Neural crest cell (in vitro differentiated cells): ENCODE measurements around the gene RBPMS2. TPM values are rescaled to one million over a fixed set of nuclear protein-coding genes. Genes with fewer than 3 reads are reported as not detected.
A peak's percentile ranks its signal among the peaks of the same experiment; 100 is the strongest.

ENCODE experiments used
- DNase-seq: peaks from one replicate; pipeline ENCODE4 v3.0.0; 2021; ENCODE audit warnings: low read depth, mixed read lengths, low spot score
- H3K27ac Mint-ChIP-seq: one replicate; pipeline ENCODE4 v1.8.0; 2021; ENCODE audit warnings: mild to moderate bottlenecking, mixed read lengths; ENCODE audit not compliant: unreplicated experiment
- H3K27me3 Mint-ChIP-seq: 2 replicates; pipeline ENCODE4 v1.8.0; 2021; ENCODE audit warnings: low read depth, mild to moderate bottlenecking, mixed read lengths
- H3K36me3 Mint-ChIP-seq: 2 replicates; pipeline ENCODE4 v1.8.0; 2021; ENCODE audit warnings: low read depth, mild to moderate bottlenecking, mixed read lengths
- H3K4me1 Mint-ChIP-seq: 2 replicates; pipeline ENCODE4 v1.8.0; 2021; ENCODE audit warnings: mixed read lengths
- H3K4me3 Mint-ChIP-seq: one replicate; pipeline ENCODE4 v1.8.0; 2021; ENCODE audit warnings: mild to moderate bottlenecking, mixed read lengths
- H3K9me3 Mint-ChIP-seq: 2 replicates; pipeline ENCODE4 v1.8.0; 2021; ENCODE audit warnings: mixed read lengths
- total RNA-seq: library from RNA; stranded (reverse); gene quantifications from 2 replicates; pipeline ENCODE4 v1.2.1, GENCODE V29; 2021
- TF ChIP-seq, protein P1 (sequence below): fragments of 200-600 bp; sonication (generic); conservative IDR thresholded peaks from 2 replicates; pipeline ENCODE4 v1.5.0; 2021; ENCODE audit warnings: antibody characterized with exemption, mild to moderate bottlenecking

RBPMS2 gene
- total RNA-seq, 1 donor from 2014 or later: 40.3 TPM

DNA sequence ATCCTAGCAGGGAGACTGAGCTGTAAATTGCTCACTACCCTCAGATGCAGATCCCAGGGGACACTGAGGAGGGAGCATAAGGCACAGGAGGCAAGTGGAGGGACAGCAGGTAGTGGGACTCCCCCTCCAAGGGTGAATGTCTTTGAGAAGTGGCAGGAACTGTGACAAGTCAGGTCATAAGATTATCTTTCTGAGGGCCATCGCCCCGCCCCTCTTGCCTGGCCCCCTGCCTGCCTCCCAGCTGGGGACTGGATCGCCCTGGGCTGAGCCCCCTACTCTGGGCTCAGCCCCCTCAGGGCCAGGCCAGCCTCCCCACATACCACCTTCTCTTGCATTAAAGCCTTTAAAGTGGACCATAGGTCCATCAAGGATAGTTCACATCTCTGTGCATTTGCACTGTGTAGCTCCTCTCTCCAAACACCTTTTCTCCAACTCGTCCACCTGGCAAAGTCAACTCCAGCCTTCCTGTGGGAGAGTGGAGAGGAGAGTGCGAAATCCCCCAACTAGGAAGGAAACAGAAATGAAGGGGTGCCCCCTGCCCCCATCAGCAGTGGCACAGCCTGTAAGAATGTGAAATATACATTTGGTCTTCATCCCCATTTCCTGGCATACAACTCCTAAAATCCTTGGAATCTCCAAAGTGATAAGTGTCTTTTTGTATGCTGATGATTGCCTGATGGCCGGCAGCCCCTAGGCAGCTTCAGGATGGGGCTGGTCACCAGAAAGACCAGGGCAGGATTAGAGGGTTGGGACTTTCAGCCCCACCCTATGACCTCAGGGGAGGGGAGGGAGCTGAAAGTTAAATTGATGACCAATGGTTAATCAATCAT, 35.3 kb upstream of the RBPMS2 start:
- DNase-seq: no peak
- H3K9me3 Mint-ChIP-seq: no peaks in the 10 kb centered on the region
- TF ChIP-seq, protein P1, sequence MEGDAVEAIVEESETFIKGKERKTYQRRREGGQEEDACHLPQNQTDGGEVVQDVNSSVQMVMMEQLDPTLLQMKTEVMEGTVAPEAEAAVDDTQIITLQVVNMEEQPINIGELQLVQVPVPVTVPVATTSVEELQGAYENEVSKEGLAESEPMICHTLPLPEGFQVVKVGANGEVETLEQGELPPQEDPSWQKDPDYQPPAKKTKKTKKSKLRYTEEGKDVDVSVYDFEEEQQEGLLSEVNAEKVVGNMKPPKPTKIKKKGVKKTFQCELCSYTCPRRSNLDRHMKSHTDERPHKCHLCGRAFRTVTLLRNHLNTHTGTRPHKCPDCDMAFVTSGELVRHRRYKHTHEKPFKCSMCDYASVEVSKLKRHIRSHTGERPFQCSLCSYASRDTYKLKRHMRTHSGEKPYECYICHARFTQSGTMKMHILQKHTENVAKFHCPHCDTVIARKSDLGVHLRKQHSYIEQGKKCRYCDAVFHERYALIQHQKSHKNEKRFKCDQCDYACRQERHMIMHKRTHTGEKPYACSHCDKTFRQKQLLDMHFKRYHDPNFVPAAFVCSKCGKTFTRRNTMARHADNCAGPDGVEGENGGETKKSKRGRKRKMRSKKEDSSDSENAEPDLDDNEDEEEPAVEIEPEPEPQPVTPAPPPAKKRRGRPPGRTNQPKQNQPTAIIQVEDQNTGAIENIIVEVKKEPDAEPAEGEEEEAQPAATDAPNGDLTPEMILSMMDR: no peak
- no peak overlapping the region for H3K4me3 Mint-ChIP-seq
- H3K27me3 Mint-ChIP-seq: peaks cover 6% of the 10 kb centered on the region
- peaks cover 32% of the 10 kb centered on the region for H3K4me1 Mint-ChIP-seq
- peaks cover 3% of the 10 kb centered on the region for H3K36me3 Mint-ChIP-seq
- no peak overlapping the region for H3K27ac Mint-ChIP-seq

DNA sequence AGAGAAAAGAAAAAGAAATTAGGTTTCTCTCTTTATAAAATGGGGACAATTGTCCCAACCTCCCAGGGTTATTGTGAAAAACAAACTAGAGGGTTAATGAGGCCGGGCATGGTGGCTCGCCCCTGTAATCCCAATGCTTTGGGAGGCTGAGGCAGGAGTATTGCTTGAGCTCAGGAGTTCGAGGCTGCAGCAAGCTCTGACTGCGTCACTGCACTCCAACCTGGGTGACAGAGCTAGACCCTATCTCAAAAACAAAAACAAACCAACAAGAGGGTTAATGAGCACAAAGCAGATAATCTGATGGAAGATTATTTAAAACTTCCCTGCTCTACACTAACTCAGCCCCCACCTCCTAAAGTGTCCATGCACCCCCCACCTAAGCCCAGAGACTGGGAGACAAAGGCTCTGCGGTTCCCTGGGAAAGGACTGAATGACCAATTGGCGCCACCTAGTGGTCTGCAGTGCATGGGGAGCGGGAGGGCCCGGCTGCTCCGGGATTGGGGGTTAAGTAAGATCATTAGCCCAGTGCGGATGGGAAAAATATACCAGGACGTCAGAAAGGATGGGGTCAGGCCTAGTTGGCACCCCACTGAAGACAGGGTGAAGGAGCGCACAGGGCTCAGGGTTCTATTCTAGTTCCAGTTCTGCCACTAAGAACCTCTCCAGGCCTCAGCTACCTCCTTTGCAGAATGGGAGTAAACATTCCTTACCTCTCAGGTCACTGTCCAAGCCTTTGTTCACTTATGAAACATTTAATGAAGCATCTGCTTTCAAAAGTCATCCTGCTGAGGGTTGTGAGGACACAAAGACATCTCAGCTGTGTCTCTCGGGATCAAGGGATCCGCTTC, 34.5 kb upstream of the RBPMS2 start:
- H3K27me3 Mint-ChIP-seq: peaks cover 6% of the 10 kb centered on the region
- TF ChIP-seq, protein P1: peak; percentile 94
- peak; percentile 92 for DNase-seq
- H3K4me1 Mint-ChIP-seq: peaks cover 32% of the 10 kb centered on the region
- no peaks in the 10 kb centered on the region for H3K36me3 Mint-ChIP-seq
- H3K9me3 Mint-ChIP-seq: no peaks in the 10 kb centered on the region
- no peak overlapping the region for H3K4me3 Mint-ChIP-seq
- no peak overlapping the region for H3K27ac Mint-ChIP-seq

DNA sequence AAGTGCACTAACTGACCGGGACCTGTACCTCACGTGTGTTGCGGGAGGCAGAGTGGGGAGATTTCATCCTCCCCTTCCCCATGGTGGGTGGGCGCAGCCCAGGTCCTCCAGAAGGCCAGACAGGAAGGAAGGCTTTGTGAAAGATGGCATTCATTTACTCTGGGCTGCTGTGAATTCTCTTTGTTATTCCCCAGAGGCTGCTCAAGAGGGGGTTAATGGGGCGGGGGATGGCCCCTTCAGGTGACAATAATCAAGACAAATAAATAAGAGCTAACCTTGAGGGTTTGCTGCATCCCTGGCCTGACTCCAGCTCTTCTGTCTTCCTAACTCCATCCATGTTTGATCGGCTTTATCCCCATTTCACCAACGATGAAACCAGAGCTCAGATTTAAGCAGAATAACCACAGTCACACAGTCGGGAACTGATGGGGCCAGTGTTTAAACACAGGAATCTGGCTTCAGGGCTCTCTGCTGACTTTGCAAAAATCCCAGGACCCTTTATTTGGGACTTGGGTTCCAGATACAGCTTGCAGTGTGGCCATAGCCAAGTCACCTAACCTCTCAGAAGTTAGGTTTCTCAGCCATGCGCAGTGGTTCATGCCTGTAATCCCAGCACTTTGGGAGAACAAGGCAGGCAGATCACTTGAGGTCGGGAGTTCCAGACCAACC, 33.5 kb upstream of the RBPMS2 start:
- TF ChIP-seq, protein P1: no peak
- Mint-ChIP-seq H3K4me1 (peaks cover 32% of the 10 kb centered on the region), H3K9me3 (no peaks in the 10 kb centered on the region), H3K27me3 (peaks cover 6% of the 10 kb centered on the region), H3K36me3 (no peaks in the 10 kb centered on the region), H3K4me3 (no peak overlapping the region), H3K27ac (no peak overlapping the region)
- DNase-seq: no peak

DNA sequence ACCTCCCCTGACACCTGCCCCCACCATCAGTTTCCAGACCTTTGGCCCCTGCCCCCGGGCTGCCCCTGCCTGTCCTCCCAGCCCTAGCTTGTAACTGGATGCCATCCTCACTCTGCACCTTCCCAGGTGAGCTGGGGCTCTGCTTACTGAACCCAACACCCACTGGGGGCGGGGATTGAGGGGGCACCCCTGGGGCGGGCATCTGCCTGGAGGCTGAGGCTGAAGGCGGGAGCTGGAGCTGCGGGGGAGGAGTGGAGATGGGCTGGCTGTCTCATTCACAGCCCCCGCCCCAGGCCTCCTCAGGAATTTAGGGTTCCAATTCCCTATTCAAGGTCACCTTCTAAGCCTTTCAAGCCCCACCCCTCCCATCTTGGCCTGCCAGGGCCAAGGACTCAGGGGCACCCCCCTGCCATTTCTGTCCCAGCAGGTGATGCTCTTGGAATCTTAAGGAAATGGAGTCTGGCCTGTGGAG, 32.4 kb upstream of the RBPMS2 start:
- Mint-ChIP-seq H3K9me3 (no peaks in the 10 kb centered on the region), H3K27ac (no peak overlapping the region), H3K36me3 (no peaks in the 10 kb centered on the region), H3K4me1 (peaks cover 27% of the 10 kb centered on the region), H3K27me3 (peaks cover 6% of the 10 kb centered on the region), H3K4me3 (no peak overlapping the region)
- TF ChIP-seq, protein P1: no peak
- no peak for DNase-seq

DNA sequence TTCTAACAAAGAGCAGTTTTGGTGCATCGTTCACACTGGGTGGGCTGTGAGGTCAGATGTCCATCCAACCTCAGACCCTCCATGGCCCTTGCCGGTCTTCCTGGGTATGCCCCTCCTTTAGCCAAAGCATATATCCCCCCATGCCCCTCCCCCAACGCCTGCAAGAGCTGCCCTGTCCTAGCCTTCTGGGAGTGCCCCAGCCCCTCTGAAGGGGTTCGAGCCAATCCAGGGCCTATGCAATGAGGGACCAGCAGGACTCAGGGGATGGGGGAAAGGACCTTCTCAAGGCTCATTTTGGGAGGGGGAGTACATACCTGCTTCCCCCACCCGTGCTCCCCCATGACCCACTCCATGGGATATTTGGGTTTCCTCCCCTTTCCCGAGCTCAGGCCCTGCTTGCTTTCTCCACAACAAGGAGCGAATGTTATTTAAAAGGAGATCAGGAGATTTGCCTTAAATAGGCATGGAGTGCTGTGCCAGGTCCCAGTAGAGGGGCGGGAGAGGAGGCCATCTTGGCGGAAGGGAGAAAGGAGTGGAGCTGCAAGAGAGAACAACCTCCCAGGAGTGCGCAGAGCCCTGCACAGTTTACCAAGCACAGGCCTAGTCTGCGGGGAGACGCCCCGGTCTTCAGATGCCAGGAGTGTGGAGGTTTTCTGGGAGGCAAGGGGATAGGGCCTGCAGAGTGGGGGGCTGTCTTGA, 31.8 kb upstream of the RBPMS2 start:
- H3K27me3 Mint-ChIP-seq: peaks cover 6% of the 10 kb centered on the region
- H3K4me3 Mint-ChIP-seq: no peak overlapping the region
- no peaks in the 10 kb centered on the region for H3K36me3 Mint-ChIP-seq
- peaks cover 27% of the 10 kb centered on the region for H3K4me1 Mint-ChIP-seq
- DNase-seq: no peak
- peak overlapping the region; percentile 43 for H3K27ac Mint-ChIP-seq
- TF ChIP-seq, protein P1: no peak
- no peaks in the 10 kb centered on the region for H3K9me3 Mint-ChIP-seq
